Neutrophil (primary cell): Measurements from ENCODE around the gene PTPN21.

Experiments
- H3K27ac ChIP-seq: fragments of 200-600 bp; sonication (generic); 2 replicates; pipeline ENCODE4 v1.5.1; 2016; ENCODE audit warnings: mild to moderate bottlenecking, moderate library complexity
- H3K27me3 ChIP-seq: fragments of 200-600 bp; sonication (generic); 2 replicates; pipeline ENCODE4 v1.6.0; 2016; ENCODE audit warnings: mild to moderate bottlenecking
- H3K36me3 ChIP-seq: fragments of 200-600 bp; sonication (generic); 2 replicates; pipeline ENCODE4 v1.5.1; 2017
- H3K4me1 ChIP-seq, 2 experiments: fragments of 200-600 bp in 1 of 2; sonication (generic) in 1 of 2; 1 replicate in 1 of 2; 2 replicates in 1 of 2; pipeline versions ENCODE4 v1.5.1 to v1.6.1; 2013 to 2016; ENCODE audit warnings: low read depth in 1 of 2, low read length in 1 of 2, mild to moderate bottlenecking in 1 of 2, moderate library complexity in 1 of 2; ENCODE audit not compliant: control insufficient read depth in 1 of 2, insufficient read depth in 1 of 2
- H3K4me3 ChIP-seq, 2 experiments: fragments of 200-600 bp in 1 of 2; sonication (generic) in 1 of 2; 1 replicate in 1 of 2; 2 replicates in 1 of 2; pipeline ENCODE4 v1.5.1; 2013 to 2016; ENCODE audit warnings: low read depth in 1 of 2, low read length in 1 of 2, mild to moderate bottlenecking in 1 of 2, moderate library complexity in 1 of 2
- H3K9me3 ChIP-seq: fragments of 200-600 bp; sonication (generic); 2 replicates; pipeline ENCODE4 v1.5.1; 2016
- CTCF ChIP-seq: fragments of 200-600 bp; sonication (generic); IDR thresholded peaks from 2 replicates; pipeline ENCODE4 v1.5.1; 2016; ENCODE audit warnings: antibody characterized with exemption

The PTPN21 gene

GRCh38 chr14:88518592-88519512, 36.0 kb downstream of the PTPN21 start:
- Histone ChIP-seq H3K4me3 (no peak overlapping the region), H3K27ac (no peak overlapping the region)
- no peak for TF ChIP-seq CTCF

GRCh38 chr14:88516861-88517357, 37.9 kb downstream of the PTPN21 start:
- Histone ChIP-seq H3K4me1 (no peaks in the 10 kb centered on the region), H3K4me3 (no peak overlapping the region), H3K9me3 (no peaks in the 10 kb centered on the region), H3K27me3 (peaks cover 6% of the 10 kb centered on the region), H3K36me3 (no peaks in the 10 kb centered on the region), H3K27ac (no peak overlapping the region)
- no peak for TF ChIP-seq CTCF

More at GRCh38 chr14:88518592-88519512, 36.0 kb downstream of the PTPN21 start:
- H3K36me3 ChIP-seq: no peaks in the 10 kb centered on the region
- H3K27me3 ChIP-seq: no peaks in the 10 kb centered on the region
- H3K4me1 ChIP-seq: no peaks in the 10 kb centered on the region
- no peaks in the 10 kb centered on the region for H3K9me3 ChIP-seq

- Histone ChIP-seq H3K4me3 (no peak overlapping the region), H3K27me3 (peaks cover 6% of the 10 kb centered on the region), H3K27ac (no peak overlapping the region), H3K4me1 (no peaks in the 10 kb centered on the region), H3K9me3 (no peaks in the 10 kb centered on the region), H3K36me3 (no peaks in the 10 kb centered on the region)
- no peak for TF ChIP-seq CTCF
These were observed 39.1 kb downstream of the PTPN21 start for GRCh38 chr14:88515499-88516221.

- no peak for TF ChIP-seq CTCF
- peaks cover 30% of the 10 kb centered on the region for H3K27me3 ChIP-seq
- H3K36me3 ChIP-seq: no peaks in the 10 kb centered on the region
- no peaks in the 10 kb centered on the region for H3K9me3 ChIP-seq
- no peaks in the 10 kb centered on the region for H3K4me1 ChIP-seq
- no peak overlapping the region for H3K27ac ChIP-seq
- no peak overlapping the region for H3K4me3 ChIP-seq
These were observed 47.6 kb downstream of the PTPN21 start for GRCh38 chr14:88507208-88507607.

GRCh38 chr14:88505621-88506020, 49.2 kb downstream of the PTPN21 start:
- no peak for TF ChIP-seq CTCF
- Histone ChIP-seq H3K4me3 (no peak overlapping the region), H3K9me3 (no peaks in the 10 kb centered on the region), H3K27me3 (peaks cover 30% of the 10 kb centered on the region), H3K27ac (no peak overlapping the region), H3K4me1 (no peaks in the 10 kb centered on the region), H3K36me3 (no peaks in the 10 kb centered on the region)
